WTC11 (cell line): ENCODE measurements around the gene FRYL. TPM values are rescaled to one million over a fixed set of nuclear protein-coding genes. Genes with fewer than 3 reads are reported as not detected.

Experiments
- ATAC-seq: fragments of 200-7000 bp; cut with Tn5 transposase; 2 replicates; pipeline ENCODE4 v1.10.0; 2021; ENCODE audit warnings: mild to moderate bottlenecking, moderate library complexity
- CTCF ChIA-PET: fragments of 300-600 bp; sonication (Branson Sonifier 250); formaldehyde crosslinking; loops from one replicate; lab custom pipeline; 2021; ENCODE audit warnings: antibody characterized with exemption; lab: Charles Lee
- POLR2A ChIA-PET: fragments of 350-600 bp; sonication (Branson Sonifier 250); formaldehyde crosslinking; loops from one replicate; lab custom pipeline; 2021; ENCODE audit warnings: antibody characterized with exemption; lab: Charles Lee
- DNase-seq: peaks from one replicate; pipeline ENCODE4 v3.0.0; 2021; ENCODE audit warnings: low spot score
- H3K27ac Mint-ChIP-seq: 2 replicates; pipeline ENCODE4 v1.8.0; 2021; ENCODE audit warnings: mixed read lengths
- H3K27me3 Mint-ChIP-seq: 2 replicates; pipeline ENCODE4 v1.8.0; 2021; ENCODE audit warnings: low read depth, mild to moderate bottlenecking, moderate library complexity, mixed read lengths
- H3K36me3 Mint-ChIP-seq: 2 replicates; pipeline ENCODE4 v1.8.0; 2021; ENCODE audit warnings: mixed read lengths
- H3K4me1 Mint-ChIP-seq: 2 replicates; pipeline ENCODE4 v1.8.0; 2022; ENCODE audit warnings: mixed read lengths
- H3K4me3 Mint-ChIP-seq: 2 replicates; pipeline ENCODE4 v1.8.0; 2021; ENCODE audit warnings: mild to moderate bottlenecking, moderate library complexity, mixed read lengths
- H3K9me3 Mint-ChIP-seq: 2 replicates; pipeline ENCODE4 v1.8.0; 2021; ENCODE audit warnings: mixed read lengths
- ATF1 ChIP-seq: sonication (generic); formaldehyde crosslinking; IDR thresholded peaks from 2 replicates; pipeline ENCODE4 v1.8.1; 2023; ENCODE audit warnings: mild to moderate bottlenecking, moderate library complexity, missing genetic modification reagents
- CBFB ChIP-seq: sonication (generic); formaldehyde crosslinking; IDR thresholded peaks from 2 replicates; pipeline ENCODE4 v1.8.1; 2022; ENCODE audit warnings: mild to moderate bottlenecking, low read depth, missing genetic modification reagents
- EMX1 ChIP-seq: fragments of 250-450 bp; sonication (Bioruptor Pico); IDR thresholded peaks from 2 replicates; pipeline ENCODE4 v1.8.0; 2021; ENCODE audit warnings: mild to moderate bottlenecking
- FOXK1 ChIP-seq: sonication (generic); formaldehyde crosslinking; IDR thresholded peaks from 2 replicates; pipeline ENCODE4 v1.8.0; 2022; ENCODE audit warnings: mild to moderate bottlenecking, moderate library complexity, missing genetic modification reagents
- GABPB1 ChIP-seq: sonication (generic); formaldehyde crosslinking; IDR thresholded peaks from 2 replicates; pipeline ENCODE4 v1.8.1; 2023; ENCODE audit warnings: mild to moderate bottlenecking, missing genetic modification reagents
- HMGA2 ChIP-seq: fragments of 250-450 bp; sonication (Bioruptor Pico); IDR thresholded peaks from 2 replicates; pipeline ENCODE4 v1.4.0; 2021; ENCODE audit warnings: mild to moderate bottlenecking, moderate library complexity
- NFATC4 ChIP-seq: fragments of 250-450 bp; sonication (Bioruptor Pico); IDR thresholded peaks from 2 replicates; pipeline ENCODE4 v1.9.0; 2021; ENCODE audit warnings: mild to moderate bottlenecking
- NFYB ChIP-seq: sonication (generic); formaldehyde crosslinking; conservative IDR thresholded peaks from 2 replicates; pipeline ENCODE4 v1.8.0; 2022; ENCODE audit warnings: low read depth, missing genetic modification reagents
- NR3C1 ChIP-seq: sonication (generic); formaldehyde crosslinking; conservative IDR thresholded peaks from 2 replicates; pipeline ENCODE4 v1.8.1; 2023; ENCODE audit warnings: low read depth, mild to moderate bottlenecking, missing genetic modification reagents
- SMAD3 ChIP-seq: sonication (generic); formaldehyde crosslinking; IDR thresholded peaks from 2 replicates; pipeline ENCODE4 v1.8.0; 2022; ENCODE audit warnings: missing genetic modification reagents, mild to moderate bottlenecking, borderline replicate concordance
- SMAD4 ChIP-seq: sonication (generic); formaldehyde crosslinking; IDR thresholded peaks from 2 replicates; pipeline ENCODE4 v1.8.0; 2022; ENCODE audit warnings: mild to moderate bottlenecking, missing genetic modification reagents
- ZNF219 ChIP-seq: sonication (generic); formaldehyde crosslinking; IDR thresholded peaks from 2 replicates; pipeline ENCODE4 v1.8.0; 2023; ENCODE audit warnings: missing genetic modification reagents, mild to moderate bottlenecking, borderline replicate concordance
- ZNF263 ChIP-seq: sonication (generic); formaldehyde crosslinking; IDR thresholded peaks from 2 replicates; pipeline ENCODE4 v1.8.1; 2022; ENCODE audit warnings: low read depth, mild to moderate bottlenecking, moderate library complexity, missing genetic modification reagents
- ZNF317 ChIP-seq: sonication (generic); formaldehyde crosslinking; IDR thresholded peaks from 2 replicates; pipeline ENCODE4 v1.8.1; 2023; ENCODE audit warnings: low read depth, mild to moderate bottlenecking, moderate library complexity, missing genetic modification reagents, borderline replicate concordance
- total RNA-seq: library from RNA; stranded (reverse); gene quantifications from 3 replicates; pipeline ENCODE4 v1.2.3, GENCODE V29; 2021
- TF ChIP-seq, protein P1 (sequence below): fragments of 200-600 bp; IDR thresholded peaks from 2 replicates; pipeline ENCODE4 v1.8.0; 2022; ENCODE audit warnings: antibody characterized with exemption
- TF ChIP-seq, protein P2 (sequence below): sonication (generic); formaldehyde crosslinking; IDR thresholded peaks from 2 replicates; pipeline ENCODE4 v1.8.1; 2023; ENCODE audit warnings: mild to moderate bottlenecking, moderate library complexity, missing genetic modification reagents
- TF ChIP-seq, protein P3 (sequence below): sonication (generic); formaldehyde crosslinking; IDR thresholded peaks from 2 replicates; pipeline ENCODE4 v1.8.1; 2023; ENCODE audit warnings: mild to moderate bottlenecking, missing genetic modification reagents
- TF ChIP-seq, protein P4 (sequence below): sonication (generic); formaldehyde crosslinking; IDR thresholded peaks from 2 replicates; pipeline ENCODE4 v1.8.0; 2022; ENCODE audit warnings: mild to moderate bottlenecking, missing genetic modification reagents
- TF ChIP-seq, protein P5 (sequence below): fragments of 250-450 bp; sonication (Bioruptor Pico); IDR thresholded peaks from 2 replicates; pipeline ENCODE4 v1.9.0; 2021; ENCODE audit warnings: mild to moderate bottlenecking
- TF ChIP-seq, protein P6 (sequence below): fragments of 250-450 bp; sonication (Bioruptor Pico); IDR thresholded peaks from 2 replicates; pipeline ENCODE4 v1.9.0; 2021; ENCODE audit warnings: moderate library complexity, mild to moderate bottlenecking, inconsistent platforms, borderline replicate concordance
- TF ChIP-seq, protein P7 (sequence below): sonication (generic); formaldehyde crosslinking; conservative IDR thresholded peaks from 2 replicates; pipeline ENCODE4 v1.8.1; 2023; ENCODE audit warnings: mild to moderate bottlenecking, low read depth, missing genetic modification reagents, moderate library complexity
- TF ChIP-seq, protein P8 (sequence below): sonication (generic); formaldehyde crosslinking; IDR thresholded peaks from 2 replicates; pipeline ENCODE4 v1.8.1; 2023; ENCODE audit warnings: mild to moderate bottlenecking, missing genetic modification reagents, moderate library complexity

FRYL gene
- total RNA-seq, 1 experiment from 2014 or later, result 38.7 TPM

DNA sequence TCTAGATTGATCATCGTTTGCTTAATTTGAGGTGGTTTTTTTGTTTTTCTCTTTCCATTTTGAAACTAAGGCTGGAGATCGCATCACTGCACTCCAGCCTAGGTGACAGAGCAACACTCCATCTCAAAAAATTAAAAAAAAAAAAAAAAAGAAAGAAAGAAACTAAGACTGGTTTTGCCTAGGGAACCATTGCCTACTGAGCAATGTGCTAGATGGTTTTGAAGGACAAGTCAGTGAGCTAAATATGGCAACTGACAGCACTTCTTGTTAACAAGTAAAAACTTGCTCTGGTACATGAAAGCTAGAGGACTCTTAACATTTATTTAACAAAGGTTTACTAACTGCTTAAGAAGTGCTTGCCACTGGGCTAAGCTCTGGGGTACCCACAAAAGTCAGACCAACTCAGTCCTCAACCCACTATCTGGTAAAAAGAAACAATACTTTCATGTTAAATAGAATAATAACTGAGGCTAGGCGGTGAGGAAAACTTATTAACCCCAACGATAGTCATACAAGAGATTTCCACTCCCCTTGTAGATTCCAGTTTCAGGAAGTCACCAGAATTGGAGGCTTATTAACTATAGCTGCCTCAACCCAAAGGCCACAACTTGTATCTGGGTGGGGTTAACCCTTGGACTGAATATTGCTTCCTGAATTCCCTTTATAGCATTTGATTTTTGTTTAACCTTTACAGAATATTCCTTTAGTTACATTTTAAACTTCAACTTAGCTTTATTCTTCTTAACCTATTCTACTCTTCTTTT lies 111.6 kb downstream of the FRYL start (continued):
- TF ChIP-seq HMGA2 (CRISPR knock-in tag) (no peak), SMAD3 (no peak)
- TF ChIP-seq, protein P1, sequence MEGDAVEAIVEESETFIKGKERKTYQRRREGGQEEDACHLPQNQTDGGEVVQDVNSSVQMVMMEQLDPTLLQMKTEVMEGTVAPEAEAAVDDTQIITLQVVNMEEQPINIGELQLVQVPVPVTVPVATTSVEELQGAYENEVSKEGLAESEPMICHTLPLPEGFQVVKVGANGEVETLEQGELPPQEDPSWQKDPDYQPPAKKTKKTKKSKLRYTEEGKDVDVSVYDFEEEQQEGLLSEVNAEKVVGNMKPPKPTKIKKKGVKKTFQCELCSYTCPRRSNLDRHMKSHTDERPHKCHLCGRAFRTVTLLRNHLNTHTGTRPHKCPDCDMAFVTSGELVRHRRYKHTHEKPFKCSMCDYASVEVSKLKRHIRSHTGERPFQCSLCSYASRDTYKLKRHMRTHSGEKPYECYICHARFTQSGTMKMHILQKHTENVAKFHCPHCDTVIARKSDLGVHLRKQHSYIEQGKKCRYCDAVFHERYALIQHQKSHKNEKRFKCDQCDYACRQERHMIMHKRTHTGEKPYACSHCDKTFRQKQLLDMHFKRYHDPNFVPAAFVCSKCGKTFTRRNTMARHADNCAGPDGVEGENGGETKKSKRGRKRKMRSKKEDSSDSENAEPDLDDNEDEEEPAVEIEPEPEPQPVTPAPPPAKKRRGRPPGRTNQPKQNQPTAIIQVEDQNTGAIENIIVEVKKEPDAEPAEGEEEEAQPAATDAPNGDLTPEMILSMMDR, result no peak
- TF ChIP-seq, protein P2, sequence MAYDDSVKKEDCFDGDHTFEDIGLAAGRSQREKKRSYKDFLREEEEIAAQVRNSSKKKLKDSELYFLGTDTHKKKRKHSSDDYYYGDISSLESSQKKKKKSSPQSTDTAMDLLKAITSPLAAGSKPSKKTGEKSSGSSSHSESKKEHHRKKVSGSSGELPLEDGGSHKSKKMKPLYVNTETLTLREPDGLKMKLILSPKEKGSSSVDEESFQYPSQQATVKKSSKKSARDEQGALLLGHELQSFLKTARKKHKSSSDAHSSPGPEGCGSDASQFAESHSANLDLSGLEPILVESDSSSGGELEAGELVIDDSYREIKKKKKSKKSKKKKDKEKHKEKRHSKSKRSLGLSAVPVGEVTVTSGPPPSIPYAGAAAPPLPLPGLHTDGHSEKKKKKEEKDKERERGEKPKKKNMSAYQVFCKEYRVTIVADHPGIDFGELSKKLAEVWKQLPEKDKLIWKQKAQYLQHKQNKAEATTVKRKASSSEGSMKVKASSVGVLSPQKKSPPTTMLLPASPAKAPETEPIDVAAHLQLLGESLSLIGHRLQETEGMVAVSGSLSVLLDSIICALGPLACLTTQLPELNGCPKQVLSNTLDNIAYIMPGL (CRISPR knock-in tag), result no peak
- TF ChIP-seq, protein P3, sequence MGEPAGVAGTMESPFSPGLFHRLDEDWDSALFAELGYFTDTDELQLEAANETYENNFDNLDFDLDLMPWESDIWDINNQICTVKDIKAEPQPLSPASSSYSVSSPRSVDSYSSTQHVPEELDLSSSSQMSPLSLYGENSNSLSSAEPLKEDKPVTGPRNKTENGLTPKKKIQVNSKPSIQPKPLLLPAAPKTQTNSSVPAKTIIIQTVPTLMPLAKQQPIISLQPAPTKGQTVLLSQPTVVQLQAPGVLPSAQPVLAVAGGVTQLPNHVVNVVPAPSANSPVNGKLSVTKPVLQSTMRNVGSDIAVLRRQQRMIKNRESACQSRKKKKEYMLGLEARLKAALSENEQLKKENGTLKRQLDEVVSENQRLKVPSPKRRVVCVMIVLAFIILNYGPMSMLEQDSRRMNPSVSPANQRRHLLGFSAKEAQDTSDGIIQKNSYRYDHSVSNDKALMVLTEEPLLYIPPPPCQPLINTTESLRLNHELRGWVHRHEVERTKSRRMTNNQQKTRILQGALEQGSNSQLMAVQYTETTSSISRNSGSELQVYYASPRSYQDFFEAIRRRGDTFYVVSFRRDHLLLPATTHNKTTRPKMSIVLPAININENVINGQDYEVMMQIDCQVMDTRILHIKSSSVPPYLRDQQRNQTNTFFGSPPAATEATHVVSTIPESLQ, result no peak
- TF ChIP-seq, protein P4, sequence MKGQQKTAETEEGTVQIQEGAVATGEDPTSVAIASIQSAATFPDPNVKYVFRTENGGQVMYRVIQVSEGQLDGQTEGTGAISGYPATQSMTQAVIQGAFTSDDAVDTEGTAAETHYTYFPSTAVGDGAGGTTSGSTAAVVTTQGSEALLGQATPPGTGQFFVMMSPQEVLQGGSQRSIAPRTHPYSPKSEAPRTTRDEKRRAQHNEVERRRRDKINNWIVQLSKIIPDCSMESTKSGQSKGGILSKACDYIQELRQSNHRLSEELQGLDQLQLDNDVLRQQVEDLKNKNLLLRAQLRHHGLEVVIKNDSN (CRISPR knock-in tag), result no peak
- TF ChIP-seq, all 79 proteins: peak for 0

DNA sequence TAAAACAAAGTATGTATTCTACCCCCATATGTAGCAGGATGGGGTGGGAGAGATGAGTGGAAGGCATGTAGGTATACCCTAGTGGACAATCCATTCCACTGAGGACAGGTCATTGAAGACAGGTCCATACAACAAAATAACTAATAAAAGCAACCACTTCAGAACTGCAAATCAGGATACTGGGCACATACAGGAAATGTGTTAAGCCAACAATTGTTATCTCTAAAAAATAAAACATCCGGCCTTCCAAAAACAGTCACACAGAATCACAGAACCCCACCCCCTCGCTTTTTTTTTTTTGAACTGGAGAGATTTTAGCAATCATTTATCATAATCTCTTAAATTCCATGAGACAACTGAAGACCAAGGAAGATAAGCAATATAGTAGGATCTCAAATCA lies 112.9 kb downstream of the FRYL start:
- H3K4me1 Mint-ChIP-seq, result peaks cover 30% of the 10 kb centered on the region
- CTCF ChIA-PET, result no interaction called here
- no peaks in the 10 kb centered on the region for H3K27me3 Mint-ChIP-seq
- H3K4me3 Mint-ChIP-seq, result no peak overlapping the region
- H3K36me3 Mint-ChIP-seq, result peaks cover 8% of the 10 kb centered on the region
- ATAC-seq, result no peak
- POLR2A ChIA-PET, result no interaction called here
- no peak for DNase-seq
- peaks cover 8% of the 10 kb centered on the region for H3K9me3 Mint-ChIP-seq
- TF ChIP-seq NFYB (CRISPR knock-in tag), result no peak
- no peak for TF ChIP-seq EMX1 (CRISPR knock-in tag)
- no peak for TF ChIP-seq SMAD4 (CRISPR knock-in tag)
- TF ChIP-seq NFATC4 (CRISPR knock-in tag), result no peak
- no peak for TF ChIP-seq ZNF219 (CRISPR knock-in tag)
- no peak for TF ChIP-seq ATF1 (CRISPR knock-in tag)
- no peak for TF ChIP-seq FOXK1 (CRISPR knock-in tag)
- no peak for TF ChIP-seq CBFB
- H3K27ac Mint-ChIP-seq, result no peak overlapping the region

DNA sequence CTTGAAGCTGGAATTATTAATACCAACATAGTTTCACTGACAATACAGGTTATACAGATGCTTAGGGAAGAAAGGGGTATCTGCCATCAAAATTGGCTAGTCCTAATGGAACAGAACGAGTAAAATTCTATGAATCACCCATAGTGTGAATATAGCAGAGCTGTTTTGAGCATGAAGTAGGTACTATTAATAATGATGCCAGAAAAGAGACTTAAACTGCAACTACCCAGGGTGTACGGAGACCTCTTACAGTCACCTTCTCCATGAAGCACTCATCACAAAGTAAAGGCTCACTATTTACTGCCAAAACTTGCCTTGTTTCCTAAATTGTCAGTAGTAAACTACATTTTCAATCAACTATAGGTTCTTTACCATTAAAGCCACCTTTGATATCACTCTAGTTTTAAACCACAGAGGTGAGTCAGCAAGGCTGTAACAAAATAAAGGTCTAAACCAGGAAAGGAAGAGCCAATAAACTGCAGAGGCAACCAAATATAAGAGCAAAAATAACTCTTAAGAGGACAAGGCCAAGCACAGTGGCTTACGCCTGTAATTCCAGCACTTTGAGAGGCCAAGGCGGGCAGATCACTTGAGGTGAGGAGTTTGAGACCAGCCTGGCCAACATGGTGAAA lies 114.4 kb downstream of the FRYL start:
- H3K36me3 Mint-ChIP-seq, result peaks cover 3% of the 10 kb centered on the region
- H3K9me3 Mint-ChIP-seq, result peaks cover 3% of the 10 kb centered on the region
- ChIA-PET CTCF (no interaction called here), POLR2A (no interaction called here)
- DNase-seq, result no peak
- H3K27ac Mint-ChIP-seq, result peak overlapping the region; percentile 50
- H3K4me3 Mint-ChIP-seq, result no peak overlapping the region
- H3K27me3 Mint-ChIP-seq, result no peaks in the 10 kb centered on the region
- no peak for ATAC-seq
- H3K4me1 Mint-ChIP-seq, result peaks cover 27% of the 10 kb centered on the region
- TF ChIP-seq, protein P5, sequence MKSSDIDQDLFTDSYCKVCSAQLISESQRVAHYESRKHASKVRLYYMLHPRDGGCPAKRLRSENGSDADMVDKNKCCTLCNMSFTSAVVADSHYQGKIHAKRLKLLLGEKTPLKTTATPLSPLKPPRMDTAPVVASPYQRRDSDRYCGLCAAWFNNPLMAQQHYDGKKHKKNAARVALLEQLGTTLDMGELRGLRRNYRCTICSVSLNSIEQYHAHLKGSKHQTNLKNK (CRISPR knock-in tag), result no peak
- TF ChIP-seq NR3C1 (CRISPR knock-in tag) (no peak), ZNF263 (no peak), ZNF317 (no peak), GABPB1 (CRISPR knock-in tag) (no peak)
- TF ChIP-seq, protein P6, sequence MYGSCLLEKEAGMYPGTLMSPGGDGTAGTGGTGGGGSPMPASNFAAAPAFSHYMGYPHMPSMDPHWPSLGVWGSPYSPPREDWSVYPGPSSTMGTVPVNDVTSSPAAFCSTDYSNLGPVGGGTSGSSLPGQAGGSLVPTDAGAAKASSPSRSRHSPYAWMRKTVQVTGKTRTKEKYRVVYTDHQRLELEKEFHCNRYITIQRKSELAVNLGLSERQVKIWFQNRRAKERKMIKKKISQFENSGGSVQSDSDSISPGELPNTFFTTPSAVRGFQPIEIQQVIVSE (CRISPR knock-in tag), result no peak
- TF ChIP-seq, protein P7, sequence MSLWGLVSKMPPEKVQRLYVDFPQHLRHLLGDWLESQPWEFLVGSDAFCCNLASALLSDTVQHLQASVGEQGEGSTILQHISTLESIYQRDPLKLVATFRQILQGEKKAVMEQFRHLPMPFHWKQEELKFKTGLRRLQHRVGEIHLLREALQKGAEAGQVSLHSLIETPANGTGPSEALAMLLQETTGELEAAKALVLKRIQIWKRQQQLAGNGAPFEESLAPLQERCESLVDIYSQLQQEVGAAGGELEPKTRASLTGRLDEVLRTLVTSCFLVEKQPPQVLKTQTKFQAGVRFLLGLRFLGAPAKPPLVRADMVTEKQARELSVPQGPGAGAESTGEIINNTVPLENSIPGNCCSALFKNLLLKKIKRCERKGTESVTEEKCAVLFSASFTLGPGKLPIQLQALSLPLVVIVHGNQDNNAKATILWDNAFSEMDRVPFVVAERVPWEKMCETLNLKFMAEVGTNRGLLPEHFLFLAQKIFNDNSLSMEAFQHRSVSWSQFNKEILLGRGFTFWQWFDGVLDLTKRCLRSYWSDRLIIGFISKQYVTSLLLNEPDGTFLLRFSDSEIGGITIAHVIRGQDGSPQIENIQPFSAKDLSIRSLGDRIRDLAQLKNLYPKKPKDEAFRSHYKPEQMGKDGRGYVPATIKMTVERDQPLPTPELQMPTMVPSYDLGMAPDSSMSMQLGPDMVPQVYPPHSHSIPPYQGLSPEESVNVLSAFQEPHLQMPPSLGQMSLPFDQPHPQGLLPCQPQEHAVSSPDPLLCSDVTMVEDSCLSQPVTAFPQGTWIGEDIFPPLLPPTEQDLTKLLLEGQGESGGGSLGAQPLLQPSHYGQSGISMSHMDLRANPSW (CRISPR knock-in tag), result no peak
- TF ChIP-seq, protein P8, sequence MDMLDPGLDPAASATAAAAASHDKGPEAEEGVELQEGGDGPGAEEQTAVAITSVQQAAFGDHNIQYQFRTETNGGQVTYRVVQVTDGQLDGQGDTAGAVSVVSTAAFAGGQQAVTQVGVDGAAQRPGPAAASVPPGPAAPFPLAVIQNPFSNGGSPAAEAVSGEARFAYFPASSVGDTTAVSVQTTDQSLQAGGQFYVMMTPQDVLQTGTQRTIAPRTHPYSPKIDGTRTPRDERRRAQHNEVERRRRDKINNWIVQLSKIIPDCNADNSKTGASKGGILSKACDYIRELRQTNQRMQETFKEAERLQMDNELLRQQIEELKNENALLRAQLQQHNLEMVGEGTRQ, result no peak
